ENCODE data around the gene BUB1B.
"Not testable (repeated sequence)": the region's sequence is repeated elsewhere in the genome, so short reads cannot be mapped to it uniquely, and the experiment has no call there.

Gene BUB1B, protein sequence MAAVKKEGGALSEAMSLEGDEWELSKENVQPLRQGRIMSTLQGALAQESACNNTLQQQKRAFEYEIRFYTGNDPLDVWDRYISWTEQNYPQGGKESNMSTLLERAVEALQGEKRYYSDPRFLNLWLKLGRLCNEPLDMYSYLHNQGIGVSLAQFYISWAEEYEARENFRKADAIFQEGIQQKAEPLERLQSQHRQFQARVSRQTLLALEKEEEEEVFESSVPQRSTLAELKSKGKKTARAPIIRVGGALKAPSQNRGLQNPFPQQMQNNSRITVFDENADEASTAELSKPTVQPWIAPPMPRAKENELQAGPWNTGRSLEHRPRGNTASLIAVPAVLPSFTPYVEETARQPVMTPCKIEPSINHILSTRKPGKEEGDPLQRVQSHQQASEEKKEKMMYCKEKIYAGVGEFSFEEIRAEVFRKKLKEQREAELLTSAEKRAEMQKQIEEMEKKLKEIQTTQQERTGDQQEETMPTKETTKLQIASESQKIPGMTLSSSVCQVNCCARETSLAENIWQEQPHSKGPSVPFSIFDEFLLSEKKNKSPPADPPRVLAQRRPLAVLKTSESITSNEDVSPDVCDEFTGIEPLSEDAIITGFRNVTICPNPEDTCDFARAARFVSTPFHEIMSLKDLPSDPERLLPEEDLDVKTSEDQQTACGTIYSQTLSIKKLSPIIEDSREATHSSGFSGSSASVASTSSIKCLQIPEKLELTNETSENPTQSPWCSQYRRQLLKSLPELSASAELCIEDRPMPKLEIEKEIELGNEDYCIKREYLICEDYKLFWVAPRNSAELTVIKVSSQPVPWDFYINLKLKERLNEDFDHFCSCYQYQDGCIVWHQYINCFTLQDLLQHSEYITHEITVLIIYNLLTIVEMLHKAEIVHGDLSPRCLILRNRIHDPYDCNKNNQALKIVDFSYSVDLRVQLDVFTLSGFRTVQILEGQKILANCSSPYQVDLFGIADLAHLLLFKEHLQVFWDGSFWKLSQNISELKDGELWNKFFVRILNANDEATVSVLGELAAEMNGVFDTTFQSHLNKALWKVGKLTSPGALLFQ

DNA sequence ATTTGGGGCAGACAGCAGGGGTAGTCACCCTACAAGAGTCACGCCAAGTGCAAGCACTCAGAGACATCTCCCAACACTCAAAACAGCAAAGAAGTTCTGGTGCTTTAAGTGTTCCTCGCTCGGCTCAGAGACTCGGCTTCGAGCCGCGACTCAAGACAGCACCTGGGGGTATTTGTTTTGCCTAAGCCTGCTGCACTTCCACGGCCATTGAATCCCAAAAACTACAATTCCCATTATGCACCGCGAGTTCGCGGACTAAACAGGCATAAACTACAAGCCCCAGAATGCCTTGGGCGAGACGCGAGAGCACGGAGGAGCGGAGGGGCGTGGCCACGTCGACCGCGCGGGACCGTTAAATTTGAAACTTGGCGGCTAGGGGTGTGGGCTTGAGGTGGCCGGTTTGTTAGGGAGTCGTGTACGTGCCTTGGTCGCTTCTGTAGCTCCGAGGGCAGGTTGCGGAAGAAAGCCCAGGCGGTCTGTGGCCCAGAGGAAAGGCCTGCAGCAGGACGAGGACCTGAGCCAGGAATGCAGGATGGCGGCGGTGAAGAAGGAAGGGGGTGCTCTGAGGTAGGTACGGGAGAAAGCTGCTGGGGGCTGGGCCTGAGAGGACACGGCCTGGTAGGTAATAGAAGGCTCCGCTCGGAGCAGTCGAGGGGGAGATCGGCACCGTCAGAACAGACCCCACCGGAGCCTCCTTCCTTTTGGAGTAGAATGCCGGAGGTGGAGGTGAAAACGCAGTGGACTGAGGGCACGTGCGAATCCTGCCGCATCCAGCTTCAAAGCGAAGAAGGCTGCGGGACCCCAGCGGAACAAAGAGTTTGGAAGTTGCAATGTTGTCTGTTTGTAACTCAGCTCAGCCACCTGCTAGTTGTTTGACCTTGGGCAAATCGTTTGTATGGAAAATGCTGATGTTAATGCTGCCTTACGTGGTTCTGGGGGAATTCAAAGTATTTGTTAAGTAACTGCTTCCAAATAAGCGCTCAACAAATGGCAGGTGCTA is at the start of gene BUB1B:
BUB1B (plus strand) TSS at position 381 of the 1,000 bp plus-strand sequence; CDS start at position 533, 152 bp downstream.
- peak; percentile 80 to 88 for DNase-seq (ENCODE audit: extremely low read depth in 1 of 2, low read depth in 1 of 2)

DNA sequence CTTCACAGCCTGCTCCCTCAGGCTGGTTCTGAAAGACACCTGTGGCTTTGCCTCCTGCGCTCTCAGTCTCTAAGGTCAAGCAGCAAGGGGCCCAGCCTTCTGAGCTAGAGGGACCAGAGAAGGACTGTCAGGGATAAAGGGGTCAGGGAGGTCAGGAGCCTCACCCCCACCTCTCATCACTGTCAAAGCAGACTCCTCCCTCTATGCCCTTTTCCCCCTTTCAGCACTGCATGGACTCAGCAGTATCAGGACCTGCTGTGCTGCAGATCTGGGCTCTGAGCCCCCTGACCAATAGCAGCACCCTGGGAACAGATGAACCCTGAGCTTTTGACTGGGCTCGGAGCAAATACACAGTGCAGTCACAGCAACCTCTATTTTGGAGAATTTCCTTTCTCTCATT is 49.0 kb upstream of the BUB1B start:
- DNase-seq (ENCODE audit: extremely low read depth in 1 of 2, low read depth in 1 of 2), result no peak

DNA sequence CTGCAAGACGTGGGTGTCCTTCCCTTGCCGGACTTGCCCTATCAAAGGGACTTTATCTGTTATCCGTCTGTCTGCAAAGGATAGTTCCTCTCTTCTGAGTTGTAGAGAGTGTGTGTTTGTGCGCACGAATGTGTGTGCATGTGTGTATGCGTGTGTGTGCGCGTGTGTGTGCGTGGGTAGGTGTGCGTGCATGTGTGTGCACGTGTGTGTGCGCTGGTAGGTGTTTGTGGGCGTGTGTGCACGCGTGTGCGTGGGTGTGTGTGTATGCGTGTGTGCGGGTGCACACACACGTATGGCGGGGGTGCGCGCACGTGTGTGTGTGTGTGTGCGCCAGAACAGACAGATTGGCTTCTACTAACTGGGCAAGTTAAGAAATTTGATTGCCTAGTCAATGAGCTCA is 48.1 kb upstream of the BUB1B start:
- DNase-seq (ENCODE audit: extremely low read depth in 1 of 2, low read depth in 1 of 2), result no peak

DNA sequence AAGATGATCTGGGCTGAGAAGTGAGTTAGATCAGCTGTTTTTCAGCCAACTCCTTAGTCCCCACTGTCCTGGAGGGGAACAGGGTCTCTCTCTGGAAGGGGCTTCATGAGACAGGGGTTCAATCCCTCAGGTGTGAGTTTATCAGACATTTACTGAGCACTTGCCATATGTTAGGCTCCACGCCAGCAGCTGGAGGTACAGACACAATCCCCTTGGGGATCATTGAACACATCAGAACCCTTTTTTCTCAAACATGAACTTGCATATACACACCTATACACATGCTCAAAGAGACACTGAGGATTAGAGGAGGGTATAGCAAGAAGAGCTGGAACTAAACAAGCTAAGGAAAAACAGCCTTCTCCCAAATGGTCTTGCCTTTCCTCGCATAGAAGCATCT is 46.7 kb upstream of the BUB1B start:
- no peak for DNase-seq (ENCODE audit: extremely low read depth in 1 of 2, low read depth in 1 of 2)

DNA sequence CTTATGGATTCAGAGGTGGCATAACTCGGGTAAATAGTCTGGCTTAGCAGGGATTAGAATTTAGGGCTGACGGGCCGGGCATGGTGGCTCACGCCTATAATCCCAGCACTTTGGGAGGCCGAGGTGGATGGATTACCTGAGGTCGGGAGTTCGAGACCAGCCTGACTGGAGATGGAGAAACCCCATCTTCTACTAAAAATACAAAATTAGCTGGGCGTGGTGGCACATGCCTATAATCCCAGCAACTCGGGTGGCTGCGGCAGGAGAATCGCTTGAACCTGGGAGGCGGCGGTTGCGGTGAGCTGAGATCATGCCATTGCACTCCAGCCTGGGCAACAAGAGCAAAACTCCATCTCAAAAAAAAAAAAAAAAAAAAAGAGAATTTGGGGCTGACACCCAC is 45.8 kb upstream of the BUB1B start:
- not testable (repeated sequence) for DNase-seq (ENCODE audit: extremely low read depth in 1 of 2, low read depth in 1 of 2)

DNA sequence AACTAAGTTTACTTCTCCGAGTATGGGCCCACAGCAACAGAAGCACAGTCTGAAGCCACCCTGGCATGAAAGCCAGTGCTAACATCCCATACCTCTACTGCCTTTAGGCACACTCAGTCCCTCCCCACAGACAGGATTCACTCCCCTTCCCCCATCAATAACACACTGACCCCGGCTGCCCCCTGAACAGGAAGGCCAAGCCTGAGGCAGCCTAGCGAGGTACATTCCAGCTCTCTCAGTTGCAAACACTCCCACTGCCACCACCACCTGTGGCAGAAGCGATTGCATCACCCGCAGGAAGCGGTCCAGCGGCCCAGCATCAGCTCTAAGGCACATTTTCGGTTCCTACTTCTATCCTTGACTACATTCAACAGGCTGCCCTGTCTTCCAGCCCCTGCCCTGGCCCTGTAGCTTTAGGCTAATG is 45.2 kb upstream of the BUB1B start:
- DNase-seq (ENCODE audit: extremely low read depth in 1 of 2, low read depth in 1 of 2), result no peak

DNA sequence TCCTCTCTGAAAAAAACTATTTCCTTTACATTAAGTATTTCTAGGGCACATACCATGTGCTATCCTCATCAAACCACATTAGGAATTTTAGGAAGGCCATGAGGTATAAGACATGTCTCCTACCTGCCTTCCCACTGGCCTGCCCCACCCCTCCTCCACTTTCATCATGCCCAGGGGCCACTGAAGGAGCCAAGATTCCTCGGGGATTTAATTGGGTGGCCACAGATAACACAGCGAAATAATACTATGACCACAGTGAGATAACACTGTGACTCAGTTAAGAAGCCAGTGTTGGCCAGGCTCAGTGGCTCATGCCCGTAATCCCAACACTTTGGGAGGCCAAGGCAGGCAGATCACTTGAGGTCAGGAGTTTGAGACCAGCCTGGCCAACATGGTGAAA is 42.4 kb upstream of the BUB1B start:
- DNase-seq (ENCODE audit: extremely low read depth in 1 of 2, low read depth in 1 of 2), result no peak

DNA sequence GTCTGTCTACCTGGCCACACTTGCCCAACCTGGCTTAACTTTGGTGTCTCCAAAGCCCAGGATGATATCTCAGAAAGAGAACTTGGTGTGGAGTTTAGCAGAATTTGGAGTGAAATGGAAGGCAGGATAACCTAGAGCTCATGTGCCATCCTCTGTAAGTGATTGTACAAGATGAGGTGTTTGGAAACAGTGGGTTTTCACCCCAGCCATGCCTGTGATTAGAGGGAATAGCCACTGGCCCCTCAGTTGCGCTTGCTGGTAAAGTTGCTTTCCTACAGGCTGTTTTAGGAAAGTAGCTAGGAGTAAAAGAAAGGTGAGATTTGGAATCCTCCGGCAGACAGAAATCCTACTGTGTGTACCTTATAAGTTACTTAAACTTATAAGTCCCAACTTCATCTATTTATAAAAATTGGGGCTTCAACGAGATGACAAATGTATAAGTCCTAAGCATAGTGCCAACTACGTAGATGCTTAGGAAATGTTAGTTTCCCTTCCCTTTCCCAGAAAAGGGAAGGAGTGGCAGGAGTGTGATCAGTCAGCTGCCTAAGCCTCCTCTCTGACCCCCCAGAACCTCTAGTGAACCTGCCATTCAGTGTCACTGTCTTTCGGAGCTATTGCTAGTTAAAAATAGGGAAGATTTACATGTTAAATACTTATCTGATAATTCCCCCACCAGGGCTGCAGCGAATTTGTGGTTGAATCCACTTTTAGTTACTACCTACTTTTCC is 38.8 kb upstream of the BUB1B start:
- DNase-seq (ENCODE audit: extremely low read depth in 1 of 2, low read depth in 1 of 2), result no peak

DNA sequence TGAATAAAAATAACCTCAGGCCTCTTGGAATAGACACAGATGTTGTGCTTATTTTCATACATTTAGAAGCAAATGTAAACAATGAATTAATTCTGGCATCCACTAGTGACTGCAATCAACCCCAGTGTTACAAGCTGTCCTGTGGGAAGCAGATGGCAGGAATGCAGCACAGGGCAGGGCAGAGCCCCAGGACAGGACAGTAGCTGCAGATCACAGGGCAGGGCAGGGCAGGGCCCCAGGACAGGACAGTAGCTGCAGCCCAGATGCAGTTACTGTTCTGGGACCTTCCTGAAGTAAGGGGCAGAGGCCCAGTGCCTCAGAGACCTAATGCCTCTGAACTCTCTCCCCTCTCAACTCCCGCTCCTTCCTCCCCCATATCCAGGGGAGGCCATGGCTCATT is 37.9 kb upstream of the BUB1B start:
- DNase-seq (ENCODE audit: extremely low read depth in 1 of 2, low read depth in 1 of 2), result not testable (repeated sequence)

DNA sequence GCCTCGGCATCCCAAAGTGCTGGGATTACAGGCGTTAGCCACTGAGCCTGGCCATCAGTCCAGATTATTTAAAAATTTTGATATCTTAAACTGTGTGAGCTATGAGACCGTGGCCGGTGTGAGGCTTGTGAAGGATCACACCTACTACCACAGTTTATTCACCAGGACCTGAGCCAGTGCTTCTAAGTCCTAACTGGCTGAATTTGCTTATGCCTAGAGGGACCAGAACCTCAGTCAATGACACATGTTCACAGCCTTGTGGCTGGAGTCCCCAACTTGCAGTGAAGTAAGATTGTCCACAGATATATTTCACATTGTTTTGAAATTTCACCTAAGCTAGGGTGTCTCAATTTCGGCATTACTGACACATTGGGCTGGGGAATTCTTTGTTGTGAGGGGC is 37.0 kb upstream of the BUB1B start:
- DNase-seq (ENCODE audit: extremely low read depth in 1 of 2, low read depth in 1 of 2), result not testable (repeated sequence)

DNA sequence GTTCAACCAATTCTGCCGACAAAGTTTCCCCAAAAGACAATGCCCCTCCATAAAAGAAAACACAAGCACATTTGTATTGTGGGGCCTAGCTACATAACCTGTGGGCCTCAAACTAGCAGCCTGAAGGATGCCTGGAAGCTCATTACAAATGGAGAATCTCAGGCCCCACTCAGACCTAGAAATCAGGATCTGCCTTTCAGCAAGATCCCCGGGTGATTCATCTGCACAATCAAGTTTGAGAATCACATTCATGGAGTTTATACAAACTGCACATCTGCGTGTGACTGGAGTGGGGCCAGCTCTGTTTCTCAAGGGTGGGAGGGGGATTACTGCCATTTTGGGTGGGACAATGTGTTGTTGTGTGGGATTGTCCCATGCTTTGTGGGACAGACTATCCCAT is 36.5 kb upstream of the BUB1B start:
- DNase-seq (ENCODE audit: extremely low read depth in 1 of 2, low read depth in 1 of 2), result not testable (repeated sequence)

DNA sequence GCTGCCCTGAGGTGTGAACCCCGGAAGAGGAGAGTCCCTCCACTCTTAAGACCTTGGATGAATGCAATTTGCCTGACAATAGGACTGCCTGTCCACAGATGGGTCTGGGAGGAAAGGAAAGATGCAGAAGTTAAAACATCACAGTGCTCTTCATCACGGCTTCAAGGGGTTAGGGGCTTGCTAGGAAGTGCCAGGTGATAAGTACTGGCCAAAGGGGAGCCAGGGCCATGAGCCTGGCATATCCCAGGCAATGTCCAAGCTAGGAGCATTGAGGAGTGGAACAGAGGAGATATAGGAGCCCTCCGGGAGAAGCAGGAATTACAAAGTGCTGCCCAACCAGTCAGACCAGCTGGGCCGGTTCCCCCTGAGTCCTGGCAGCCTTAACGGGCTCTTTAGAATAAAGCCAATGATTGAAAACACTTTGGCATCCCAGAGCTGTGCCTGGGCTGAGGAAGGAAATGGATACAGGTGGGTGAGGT is 36.0 kb upstream of the BUB1B start:
- not testable (repeated sequence) for DNase-seq (ENCODE audit: extremely low read depth in 1 of 2, low read depth in 1 of 2)

DNA sequence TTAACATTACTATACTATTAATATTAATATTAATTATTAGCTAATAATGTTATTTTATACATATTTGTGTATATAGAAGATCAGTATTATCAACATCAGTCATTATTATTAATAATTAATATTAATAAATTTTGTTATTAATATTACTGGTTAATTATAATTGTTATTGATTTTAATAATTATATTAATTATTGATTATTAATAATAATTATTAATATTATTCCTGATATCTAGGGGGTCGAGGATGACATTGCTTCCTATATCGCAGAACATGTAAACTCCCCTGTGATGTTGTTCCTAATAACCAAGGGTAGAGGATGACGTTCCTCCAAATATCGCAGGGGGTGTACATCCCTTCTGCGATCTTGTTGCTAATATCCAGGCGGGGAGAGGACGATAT is 34.9 kb upstream of the BUB1B start:
- no peak for DNase-seq (ENCODE audit: extremely low read depth in 1 of 2, low read depth in 1 of 2)

DNA sequence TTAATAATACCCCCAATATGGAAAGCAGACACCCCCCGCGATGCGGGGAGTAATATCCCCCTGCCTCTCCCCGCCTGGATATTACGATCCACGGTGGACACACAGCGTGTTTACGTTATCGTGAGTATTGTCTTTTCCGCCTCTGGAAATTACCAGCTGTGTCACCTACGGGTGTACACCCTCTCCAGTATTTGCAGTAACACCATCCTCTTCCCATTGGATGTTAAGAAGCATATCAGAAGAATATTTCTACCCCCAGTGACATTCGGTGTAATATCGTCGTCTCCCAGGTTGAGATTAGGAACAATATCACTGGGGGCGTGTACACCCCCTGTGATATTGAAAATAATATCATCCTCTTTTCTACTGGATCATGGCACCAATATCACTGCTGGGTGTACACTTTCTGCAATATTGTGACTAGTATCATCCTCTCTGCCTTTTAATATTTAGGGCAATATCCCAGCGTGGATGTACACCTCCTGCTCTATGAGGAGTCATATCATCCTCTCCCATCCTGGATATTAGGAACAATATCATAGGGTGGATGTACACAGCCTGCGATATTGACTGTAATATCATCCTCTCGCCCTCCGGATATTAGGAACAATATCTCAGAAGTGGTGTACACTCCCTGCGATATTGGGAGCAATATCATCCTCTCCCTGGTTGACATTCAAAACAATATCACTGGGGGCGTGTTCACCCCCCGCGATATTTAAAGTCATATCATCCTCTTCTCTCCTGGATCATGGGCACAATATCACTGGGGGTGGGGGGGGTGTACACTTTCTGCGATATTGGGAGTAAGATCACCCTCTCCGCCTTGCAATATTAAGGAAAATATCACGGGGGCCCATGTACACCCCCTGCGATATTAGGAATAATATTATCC is 31.9 kb upstream of the BUB1B start:
- no peak for DNase-seq (ENCODE audit: extremely low read depth in 1 of 2, low read depth in 1 of 2)

DNA sequence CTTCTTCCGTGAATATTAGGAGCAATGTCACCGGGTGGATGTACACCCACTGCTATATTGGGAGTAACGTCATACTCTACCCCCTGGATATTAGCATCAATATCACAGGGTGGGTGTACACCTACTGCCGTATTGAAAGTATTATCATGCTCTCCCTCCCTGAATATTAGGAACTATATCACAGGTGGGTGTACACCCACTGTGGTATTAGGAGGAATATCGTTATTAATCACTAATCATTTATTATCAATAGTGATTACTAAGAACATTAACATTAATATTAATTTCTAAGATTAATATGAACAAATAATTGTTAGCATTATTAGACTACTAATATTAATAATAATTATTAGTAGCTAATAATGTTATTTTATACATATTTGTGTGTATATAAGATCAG is 30.8 kb upstream of the BUB1B start:
- DNase-seq (ENCODE audit: extremely low read depth in 1 of 2, low read depth in 1 of 2), result no peak

DNA sequence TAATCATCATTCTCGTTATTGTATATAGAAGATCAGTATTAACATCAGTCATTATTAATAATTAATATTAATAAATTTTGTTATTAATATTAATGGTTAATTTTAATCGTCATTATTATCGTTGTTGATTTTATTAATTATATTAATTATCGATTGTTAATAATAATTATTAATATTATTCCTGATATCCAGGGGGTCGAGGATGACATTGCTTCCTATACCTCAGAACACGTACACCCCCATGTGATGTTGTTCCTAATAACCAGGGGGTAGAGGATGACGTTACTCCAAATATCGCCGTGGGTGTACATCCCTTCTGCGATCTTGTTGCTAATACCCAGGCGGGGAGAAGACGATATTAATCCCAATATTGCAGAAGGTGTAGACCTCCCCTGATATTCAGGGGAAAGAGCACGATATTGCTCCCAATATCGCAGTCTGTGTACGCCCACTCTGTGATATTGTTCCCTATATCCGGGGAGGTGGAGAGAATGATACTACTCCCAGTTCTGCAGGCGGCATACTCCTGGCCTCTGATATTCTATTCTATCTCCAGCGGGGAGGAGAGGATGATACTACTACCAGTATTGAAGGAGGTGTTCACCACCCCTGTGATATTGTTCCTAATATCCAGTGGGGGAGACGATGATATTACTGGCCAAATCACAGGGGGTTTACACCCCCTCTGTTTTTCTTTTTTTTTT is 29.9 kb upstream of the BUB1B start:
- no peak for DNase-seq (ENCODE audit: extremely low read depth in 1 of 2, low read depth in 1 of 2)

DNA sequence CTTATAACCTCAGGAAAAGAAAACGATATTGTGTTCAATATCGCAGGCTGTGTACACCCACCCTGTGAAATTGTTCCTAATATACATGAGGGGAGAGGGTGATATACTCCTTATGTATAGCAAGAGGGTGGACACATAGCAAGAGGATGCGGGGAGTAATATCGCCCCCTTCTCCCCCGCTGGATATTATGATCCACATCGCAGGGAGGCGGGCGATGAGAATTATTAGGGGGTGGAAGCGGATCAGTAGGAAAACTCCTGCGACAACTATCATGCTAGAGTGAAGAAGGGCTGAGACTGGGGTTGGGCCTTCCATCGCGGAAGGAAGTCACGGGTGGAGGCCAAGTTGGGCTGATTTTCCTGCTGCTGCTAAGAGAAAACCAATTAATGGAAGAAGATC is 27.3 kb upstream of the BUB1B start:
- no peak for DNase-seq (ENCODE audit: extremely low read depth in 1 of 2, low read depth in 1 of 2)

DNA sequence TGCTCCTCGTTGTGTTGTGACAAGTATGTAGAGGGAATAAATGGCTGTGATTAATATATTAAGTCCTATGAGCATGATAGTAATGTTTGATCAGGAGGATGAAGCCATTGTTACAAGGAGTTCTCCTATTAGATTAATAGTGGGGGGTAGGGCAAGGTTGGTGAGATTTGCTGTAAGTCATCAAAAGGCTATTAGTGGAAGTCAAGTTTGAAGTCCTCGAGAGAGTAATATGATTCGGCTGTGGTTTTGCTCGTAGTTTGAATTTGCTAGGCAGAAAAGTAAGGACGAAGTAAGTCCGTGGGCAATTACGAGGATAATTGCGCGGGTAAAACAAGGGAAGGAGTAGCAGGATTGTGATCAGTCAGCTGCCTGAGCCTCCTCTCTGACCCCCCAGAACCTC is 26.0 kb upstream of the BUB1B start:
- DNase-seq (ENCODE audit: extremely low read depth in 1 of 2, low read depth in 1 of 2), result no peak

Measured in stimulated activated CD8-positive, alpha-beta memory T cell treated with anti-CD3 and anti-CD28 coated beads, Interleukin-7, amount 100 ng/mL, for 48 hours (primary cell).